Astrocyte of the cerebellum (primary cell): ENCODE data around the gene KIFAP3.

ENCODE experiments used
- DNase-seq: peaks from one replicate; pipeline ENCODE4 v3.0.0-alpha.2; 2011; ENCODE audit warnings: low read depth
- H3K4me3 ChIP-seq: 2 replicates; pipeline ENCODE4 v1.5.1; 2011; ENCODE audit warnings: mild to moderate bottlenecking, low read depth, low read length, moderate library complexity
- in situ Hi-C: cut with HindIII; loops from 2 replicates; pipeline ENCODE4 v1.10.0; 2017; ENCODE audit warnings: low sequenced_read_pairs
- TF ChIP-seq, protein P1 (sequence below): IDR thresholded peaks from 2 replicates; pipeline ENCODE4 v1.5.1; 2012; ENCODE audit warnings: low read length, low read depth, moderate library complexity, mild to moderate bottlenecking; ENCODE audit errors: missing control alignments

Gene KIFAP3

GRCh38 chr1:170001266-170001665 lies 73.2 kb downstream of the KIFAP3 start:
- in situ Hi-C loops, result no loop called here

GRCh38 chr1:169999761-170000160 lies 74.7 kb downstream of the KIFAP3 start:
- in situ Hi-C loops, result no loop called here
- DNase-seq, result no peak
- TF ChIP-seq, protein P1, sequence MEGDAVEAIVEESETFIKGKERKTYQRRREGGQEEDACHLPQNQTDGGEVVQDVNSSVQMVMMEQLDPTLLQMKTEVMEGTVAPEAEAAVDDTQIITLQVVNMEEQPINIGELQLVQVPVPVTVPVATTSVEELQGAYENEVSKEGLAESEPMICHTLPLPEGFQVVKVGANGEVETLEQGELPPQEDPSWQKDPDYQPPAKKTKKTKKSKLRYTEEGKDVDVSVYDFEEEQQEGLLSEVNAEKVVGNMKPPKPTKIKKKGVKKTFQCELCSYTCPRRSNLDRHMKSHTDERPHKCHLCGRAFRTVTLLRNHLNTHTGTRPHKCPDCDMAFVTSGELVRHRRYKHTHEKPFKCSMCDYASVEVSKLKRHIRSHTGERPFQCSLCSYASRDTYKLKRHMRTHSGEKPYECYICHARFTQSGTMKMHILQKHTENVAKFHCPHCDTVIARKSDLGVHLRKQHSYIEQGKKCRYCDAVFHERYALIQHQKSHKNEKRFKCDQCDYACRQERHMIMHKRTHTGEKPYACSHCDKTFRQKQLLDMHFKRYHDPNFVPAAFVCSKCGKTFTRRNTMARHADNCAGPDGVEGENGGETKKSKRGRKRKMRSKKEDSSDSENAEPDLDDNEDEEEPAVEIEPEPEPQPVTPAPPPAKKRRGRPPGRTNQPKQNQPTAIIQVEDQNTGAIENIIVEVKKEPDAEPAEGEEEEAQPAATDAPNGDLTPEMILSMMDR, result no peak
- no peak overlapping the region for H3K4me3 ChIP-seq

More at GRCh38 chr1:170001266-170001665, 73.2 kb downstream of the KIFAP3 start:
- DNase-seq, result no peak
- H3K4me3 ChIP-seq, result no peak overlapping the region
- TF ChIP-seq, protein P1, result no peak

DNA sequence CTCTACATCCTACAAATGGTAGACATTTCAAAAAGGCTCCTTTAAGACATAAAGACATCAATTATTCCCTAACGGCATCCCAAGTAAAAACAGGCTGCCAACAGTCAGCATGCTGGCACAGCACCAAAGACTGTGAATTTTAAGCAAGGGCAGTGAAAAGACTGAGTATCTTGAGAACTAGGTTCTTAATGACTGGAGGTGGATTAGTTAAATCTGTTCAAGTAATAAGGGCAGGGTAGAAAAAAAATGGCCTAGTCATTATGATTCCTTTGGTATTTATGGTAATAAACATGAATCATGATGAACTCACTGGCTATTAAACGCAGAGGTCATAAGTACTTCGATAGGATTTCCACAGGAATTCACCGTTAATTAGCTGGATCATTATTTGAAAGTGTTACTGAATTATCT lies 75.2 kb downstream of the KIFAP3 start:
- H3K4me3 ChIP-seq, result no peak overlapping the region
- TF ChIP-seq, protein P1, result no peak
- peak; percentile 51 for DNase-seq
- in situ Hi-C loops, result no loop called here

- in situ Hi-C loops, result no loop called here
- no peak overlapping the region for H3K4me3 ChIP-seq
- no peak for DNase-seq
- TF ChIP-seq, protein P1, result no peak
Measured at GRCh38 chr1:169995993-169996392, 78.5 kb downstream of the KIFAP3 start.

DNA sequence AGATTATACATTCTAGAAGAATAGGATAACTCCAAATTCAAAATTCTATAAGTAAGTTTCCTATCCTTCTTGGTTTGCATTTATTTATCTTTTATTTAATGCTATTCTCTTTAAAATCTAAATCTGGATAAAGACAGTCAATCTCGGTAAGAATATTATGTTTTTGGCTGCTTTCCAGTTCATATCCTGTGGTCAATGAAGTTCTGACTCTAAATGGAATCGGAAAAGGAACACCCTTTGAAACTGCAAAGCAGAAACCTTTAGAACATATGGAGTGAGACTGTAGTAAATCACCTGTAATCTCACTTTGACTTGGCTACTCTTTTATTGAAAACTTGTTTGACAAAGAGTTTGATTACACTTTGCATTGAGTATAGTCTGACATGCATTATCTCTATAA lies 85.2 kb downstream of the KIFAP3 start:
- H3K4me3 ChIP-seq, result no peak overlapping the region
- TF ChIP-seq, protein P1, result no peak
- in situ Hi-C loops, result loop anchor here (5.0 kb wide), 1 partner anchor 62 kb away; no protein-coding TSS in a partner anchor
- DNase-seq, result no peak

DNA sequence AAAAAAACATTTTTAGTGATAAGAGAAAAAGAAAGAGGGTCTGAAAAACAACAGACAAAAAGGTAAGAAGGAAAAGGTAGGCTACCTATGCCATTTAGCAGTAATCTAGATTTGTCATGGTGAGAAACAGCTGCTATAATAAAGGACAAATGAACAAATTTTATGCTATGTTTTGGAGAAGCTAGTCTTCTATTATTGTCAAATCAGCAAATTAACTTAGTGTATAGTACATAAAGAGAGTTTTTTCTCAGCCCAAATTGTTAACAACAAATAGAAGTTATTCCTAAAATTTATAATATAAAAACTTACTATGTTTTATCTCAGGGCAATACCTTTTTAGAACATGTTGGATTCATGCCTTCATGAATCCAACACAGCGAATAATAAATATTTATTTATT lies 88.7 kb downstream of the KIFAP3 start:
- no peak for DNase-seq
- TF ChIP-seq, protein P1, result no peak
- in situ Hi-C loops, result loop anchor here (5.0 kb wide), 1 partner anchor 58 kb away; no protein-coding TSS in a partner anchor
- H3K4me3 ChIP-seq, result no peak overlapping the region

DNA sequence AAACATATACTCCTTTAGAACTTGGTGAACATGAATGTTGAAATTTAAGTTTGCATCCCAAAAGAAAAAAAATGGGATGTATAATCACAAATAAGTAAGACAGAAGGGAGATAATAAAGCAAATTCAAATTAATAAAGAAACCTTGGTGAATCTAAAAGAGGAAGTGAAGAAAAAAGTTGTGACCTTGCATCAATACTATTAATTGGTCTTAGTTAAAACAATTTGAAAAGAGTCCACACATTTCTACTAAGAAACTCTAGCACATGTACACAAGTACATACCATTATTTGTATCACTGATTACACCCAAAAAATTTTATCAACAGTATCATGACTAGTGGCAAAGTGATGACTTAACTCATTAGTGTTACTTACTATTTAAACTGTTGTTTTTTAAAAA lies 100.4 kb downstream of the KIFAP3 start:
- DNase-seq, result no peak
- TF ChIP-seq, protein P1, result no peak
- in situ Hi-C loops, result no loop called here
- no peak overlapping the region for H3K4me3 ChIP-seq
